ENCODE data around the gene SPNS1.
"Not testable (repeated sequence)": the region's sequence is repeated elsewhere in the genome, so short reads cannot be mapped to it uniquely, and the experiment has no call there.

Gene SPNS1

GRCh38 chr16:28990375-28991040 lies 15.9 kb downstream of the SPNS1 start:
- DNase-seq (ENCODE audit: low read depth), result no peak

GRCh38 chr16:28991687-28992086 lies 17.1 kb downstream of the SPNS1 start:
- DNase-seq (ENCODE audit: low read depth), result no peak

- no peak for DNase-seq (ENCODE audit: low read depth)
Measured at GRCh38 chr16:28992496-28992895, 17.9 kb downstream of the SPNS1 start.

- no peak for DNase-seq (ENCODE audit: low read depth)
Measured at GRCh38 chr16:28998837-28999236, 24.3 kb downstream of the SPNS1 start.

- no peak for DNase-seq (ENCODE audit: low read depth)
Measured at GRCh38 chr16:28999577-28999976, 25.0 kb downstream of the SPNS1 start.

GRCh38 chr16:29000019-29000418 lies 25.4 kb downstream of the SPNS1 start:
- no peak for DNase-seq (ENCODE audit: low read depth)

- not testable (repeated sequence) for DNase-seq (ENCODE audit: low read depth)
Measured at GRCh38 chr16:29004496-29005139, 30.0 kb downstream of the SPNS1 start.

- DNase-seq (ENCODE audit: low read depth), result peak; percentile 18
Measured at GRCh38 chr16:29007730-29008593, 33.4 kb downstream of the SPNS1 start.

- DNase-seq (ENCODE audit: low read depth), result no peak
Measured at GRCh38 chr16:29009050-29009837, 34.7 kb downstream of the SPNS1 start.

GRCh38 chr16:29009838-29010166 lies 35.2 kb downstream of the SPNS1 start:
- no peak for DNase-seq (ENCODE audit: low read depth)

- DNase-seq (ENCODE audit: low read depth), result no peak
Measured at GRCh38 chr16:29011112-29011511, 36.5 kb downstream of the SPNS1 start.

GRCh38 chr16:29011851-29012250 lies 37.3 kb downstream of the SPNS1 start:
- no peak for DNase-seq (ENCODE audit: low read depth)

- no peak for DNase-seq (ENCODE audit: low read depth)
Measured at GRCh38 chr16:29012913-29013553, 38.5 kb downstream of the SPNS1 start.

GRCh38 chr16:29014561-29015069 lies 40.0 kb downstream of the SPNS1 start:
- DNase-seq (ENCODE audit: low read depth), result no peak

GRCh38 chr16:29022196-29022595 lies 47.6 kb downstream of the SPNS1 start:
- DNase-seq (ENCODE audit: low read depth), result no peak

- DNase-seq (ENCODE audit: low read depth), result no peak
Measured at GRCh38 chr16:29023279-29024277, 49.0 kb downstream of the SPNS1 start.

- no peak for DNase-seq (ENCODE audit: low read depth)
Measured at GRCh38 chr16:29024278-29024677, 49.7 kb downstream of the SPNS1 start.

- DNase-seq (ENCODE audit: low read depth), result no peak
Measured at GRCh38 chr16:29025218-29025617, 50.6 kb downstream of the SPNS1 start.

- no peak for DNase-seq (ENCODE audit: low read depth)
Measured at GRCh38 chr16:29025735-29026134, 51.2 kb downstream of the SPNS1 start.

GRCh38 chr16:29028457-29029167 lies 54.0 kb downstream of the SPNS1 start:
- DNase-seq (ENCODE audit: low read depth), result no peak

Measured in non-pigmented ciliary epithelial cell (primary cell).